NT2/D1 (cell line): ENCODE results near the gene KDM2B.

Source experiments
- SUZ12 ChIP-seq: IDR thresholded peaks from 2 replicates; pipeline ENCODE4 v1.6.1; 2011; ENCODE audit not compliant: insufficient read length, insufficient read depth; ENCODE audit errors: extremely low read depth
- YY1 ChIP-seq: IDR thresholded peaks from 2 replicates; pipeline ENCODE4 v1.6.1; 2011; ENCODE audit not compliant: insufficient read length, insufficient read depth
- ZNF274 ChIP-seq: IDR thresholded peaks from 2 replicates; pipeline ENCODE4 v1.6.1; 2011; ENCODE audit warnings: mild to moderate bottlenecking, low read depth, low read length

DNA sequence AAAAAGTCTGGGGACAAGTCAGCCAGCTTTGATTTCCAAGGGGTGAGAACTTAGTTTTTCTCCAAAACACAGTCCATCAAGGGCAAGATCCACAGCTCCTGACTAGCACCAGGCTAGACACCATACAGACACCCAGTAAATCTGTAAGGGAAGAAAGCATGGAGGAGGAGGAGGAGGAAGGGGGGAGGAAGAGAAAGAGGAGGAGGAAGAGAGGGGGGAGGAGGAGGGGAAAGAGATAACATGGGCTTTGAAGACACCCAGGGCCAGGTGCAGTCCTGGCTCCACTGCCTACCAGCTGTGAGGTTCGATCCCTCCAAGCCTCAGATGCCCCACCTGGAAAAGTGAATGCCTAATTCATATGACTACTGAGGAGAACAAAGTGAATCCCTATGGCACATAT lies 18.3 kb downstream of the KDM2B start:
- no peak for TF ChIP-seq ZNF274
- no peak for TF ChIP-seq YY1
- TF ChIP-seq SUZ12: no peak
